WI38 (cell line): ENCODE results near the gene CDH2.

Experiments
- H3K4me3 ChIP-seq: 2 replicates; pipeline ENCODE4 v1.5.1; 2011; ENCODE audit warnings: low read depth, mild to moderate bottlenecking, control low read depth, low read length
- CTCF ChIP-seq: IDR thresholded peaks from 2 replicates; pipeline ENCODE4 v1.5.1; 2012; ENCODE audit warnings: low read depth, mild to moderate bottlenecking, control low read depth, low read length

The CDH2 gene

GRCh38 chr18:27991391-27991790, 185.5 kb downstream of the CDH2 start:
- no peak for TF ChIP-seq CTCF

DNA sequence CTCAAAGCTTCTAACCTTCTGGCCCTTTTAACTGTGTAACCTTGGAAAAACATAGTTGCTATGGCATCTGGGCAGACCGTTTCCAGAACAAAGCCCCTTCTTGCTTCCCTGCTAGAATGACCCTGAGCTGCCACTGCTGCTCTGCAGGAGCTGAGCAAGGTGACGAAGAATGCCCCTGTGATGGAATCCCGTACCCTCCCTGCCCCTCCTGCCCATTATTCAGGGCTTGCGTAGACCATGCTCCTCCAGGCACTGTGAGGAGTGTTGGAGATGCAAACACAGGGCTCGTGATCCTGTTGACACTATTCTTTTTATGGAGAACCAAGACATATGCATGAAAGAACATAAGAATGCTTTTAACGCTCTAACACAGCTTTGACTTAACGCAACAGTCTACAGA, 191.1 kb downstream of the CDH2 start:
- H3K4me3 ChIP-seq, result no peak overlapping the region
- no peak for TF ChIP-seq CTCF

More at GRCh38 chr18:27991391-27991790, 185.5 kb downstream of the CDH2 start:
- no peak overlapping the region for H3K4me3 ChIP-seq

- TF ChIP-seq CTCF, result no peak
- H3K4me3 ChIP-seq, result no peak overlapping the region
These were observed 193.2 kb downstream of the CDH2 start for GRCh38 chr18:27983780-27984179.

DNA sequence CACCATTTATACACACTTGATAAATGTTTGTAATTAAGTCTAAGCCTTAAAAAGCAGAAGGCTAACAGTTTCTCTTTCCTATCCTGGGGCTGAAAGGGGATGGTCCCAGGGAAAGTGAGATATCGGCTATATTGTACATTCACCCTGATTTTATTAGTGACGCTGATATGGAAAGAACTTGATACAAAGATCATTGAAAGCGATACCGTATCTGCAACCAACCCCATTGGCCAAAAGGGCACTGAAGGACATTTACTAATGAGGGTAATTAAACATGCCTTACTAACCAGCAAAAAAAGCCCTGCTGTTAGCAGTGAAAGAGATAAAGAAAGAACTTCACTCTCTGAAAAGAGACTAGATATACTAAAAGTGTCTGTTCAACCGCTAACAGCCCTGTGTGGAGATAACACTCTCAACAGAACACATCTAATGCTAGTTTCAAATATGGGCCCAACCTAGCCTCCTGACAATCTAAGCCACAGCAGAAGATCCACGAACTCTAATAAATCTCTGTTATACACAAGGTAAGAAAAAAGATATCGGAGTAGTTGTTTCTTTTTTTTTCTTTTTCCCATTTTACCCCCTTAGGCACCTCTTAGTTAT, 200.0 kb downstream of the CDH2 start:
- no peak overlapping the region for H3K4me3 ChIP-seq
- no peak for TF ChIP-seq CTCF

DNA sequence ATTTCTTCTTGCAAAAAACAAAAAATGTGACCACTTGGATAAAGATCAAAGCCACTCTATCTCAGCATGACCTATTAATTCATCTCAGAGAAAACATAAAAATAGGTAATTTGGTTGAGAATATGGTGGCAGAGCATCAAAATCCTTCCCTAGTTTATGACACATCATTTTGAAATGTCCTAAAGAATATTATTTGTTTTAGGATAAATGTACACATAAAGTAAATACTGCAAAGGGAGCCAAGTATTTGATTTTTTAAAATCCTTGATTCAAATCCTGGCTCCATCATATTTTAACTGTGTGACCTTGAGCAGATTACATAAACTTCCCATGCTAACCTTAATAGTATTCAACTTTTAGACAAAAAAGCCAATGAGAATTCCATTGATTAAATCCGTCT, 206.6 kb downstream of the CDH2 start:
- no peak for TF ChIP-seq CTCF

DNA sequence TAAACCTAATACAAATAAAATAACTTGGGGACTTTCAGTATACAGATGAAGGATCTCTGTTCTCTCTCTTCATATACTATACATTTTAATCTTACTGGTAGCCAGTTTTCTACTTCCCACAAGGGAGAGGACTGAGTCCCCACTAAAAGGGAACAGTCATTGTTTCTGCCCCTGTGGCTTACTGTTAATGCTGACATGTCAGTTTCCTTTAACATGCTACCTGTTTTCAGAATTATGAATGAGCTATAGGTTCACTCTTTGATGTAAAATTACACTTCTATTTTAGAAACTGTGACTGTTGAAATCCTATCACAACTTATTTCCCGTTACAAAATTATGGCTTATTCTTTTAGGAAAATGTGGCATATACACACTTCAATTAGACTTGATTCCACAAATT, 207.7 kb downstream of the CDH2 start:
- no peak for TF ChIP-seq CTCF
- no peak overlapping the region for H3K4me3 ChIP-seq

More for the DNA sequence above, 206.6 kb downstream of the CDH2 start:
- no peak overlapping the region for H3K4me3 ChIP-seq

GRCh38 chr18:27967913-27968824, 208.8 kb downstream of the CDH2 start:
- no peak for TF ChIP-seq CTCF
- no peak overlapping the region for H3K4me3 ChIP-seq
